Osteocyte (in vitro differentiated cells): ENCODE measurements around the gene PJA2. TPM values are rescaled to one million over a fixed set of nuclear protein-coding genes. Genes with fewer than 3 reads are reported as not detected.

Experiments
- DNase-seq: peaks from one replicate; pipeline ENCODE4 v3.0.0; 2021; ENCODE audit warnings: mixed read lengths; ENCODE audit not compliant: unreplicated experiment; ENCODE audit errors: extremely low spot score
- H3K27ac Mint-ChIP-seq: one replicate; pipeline ENCODE4 v1.8.0; 2021; ENCODE audit warnings: mild to moderate bottlenecking, mixed read lengths; ENCODE audit not compliant: unreplicated experiment
- H3K27me3 Mint-ChIP-seq: one replicate; pipeline ENCODE4 v1.8.0; 2021; ENCODE audit warnings: mixed read lengths; ENCODE audit not compliant: unreplicated experiment
- H3K36me3 Mint-ChIP-seq: one replicate; pipeline ENCODE4 v1.8.0; 2021; ENCODE audit warnings: mixed read lengths; ENCODE audit not compliant: unreplicated experiment
- H3K4me1 Mint-ChIP-seq: one replicate; pipeline ENCODE4 v1.8.0; 2021; ENCODE audit warnings: mixed read lengths; ENCODE audit not compliant: unreplicated experiment
- H3K4me3 Mint-ChIP-seq: one replicate; pipeline ENCODE4 v1.8.0; 2021; ENCODE audit warnings: mild to moderate bottlenecking, moderate library complexity, mixed read lengths; ENCODE audit not compliant: unreplicated experiment
- H3K9me3 Mint-ChIP-seq: one replicate; pipeline ENCODE4 v1.8.0; 2021; ENCODE audit warnings: mixed read lengths; ENCODE audit not compliant: unreplicated experiment
- CTCF ChIP-seq: fragments of 200-600 bp; sonication (generic); IDR thresholded peaks from 2 replicates; pipeline ENCODE4 v1.5.0; 2021; ENCODE audit warnings: antibody characterized with exemption, mild to moderate bottlenecking, moderate library complexity
- total RNA-seq: library from RNA; stranded (reverse); gene quantifications from 2 replicates; pipeline ENCODE4 v1.2.1, GENCODE V29; 2021

Gene PJA2
- total RNA-seq, 1 donor from 2014 or later, result 102 TPM

- no peaks in the 10 kb centered on the region for H3K9me3 Mint-ChIP-seq
- no peak overlapping the region for H3K27ac Mint-ChIP-seq
- H3K36me3 Mint-ChIP-seq, result peaks cover 11% of the 10 kb centered on the region
- no peak for TF ChIP-seq CTCF
- no peaks in the 10 kb centered on the region for H3K27me3 Mint-ChIP-seq
- H3K4me1 Mint-ChIP-seq, result no peaks in the 10 kb centered on the region
- no peak overlapping the region for H3K4me3 Mint-ChIP-seq
- DNase-seq, result no peak
These were observed 94.5 kb downstream of the PJA2 start for GRCh38 chr5:109315245-109315644.

- Mint-ChIP-seq H3K4me1 (no peaks in the 10 kb centered on the region), H3K9me3 (no peaks in the 10 kb centered on the region), H3K36me3 (peaks cover 10% of the 10 kb centered on the region), H3K27ac (no peak overlapping the region), H3K4me3 (no peak overlapping the region), H3K27me3 (no peaks in the 10 kb centered on the region)
- no peak for TF ChIP-seq CTCF
- no peak for DNase-seq
These were observed 96.6 kb downstream of the PJA2 start for GRCh38 chr5:109313127-109313526.

GRCh38 chr5:109312695-109313094, 97.1 kb downstream of the PJA2 start:
- no peak for TF ChIP-seq CTCF
- Mint-ChIP-seq H3K9me3 (no peaks in the 10 kb centered on the region), H3K27me3 (no peaks in the 10 kb centered on the region), H3K4me1 (no peaks in the 10 kb centered on the region), H3K27ac (no peak overlapping the region), H3K4me3 (no peak overlapping the region), H3K36me3 (peaks cover 10% of the 10 kb centered on the region)
- DNase-seq, result no peak

GRCh38 chr5:109310315-109310714, 99.5 kb downstream of the PJA2 start:
- H3K4me3 Mint-ChIP-seq, result no peak overlapping the region
- DNase-seq, result no peak
- H3K9me3 Mint-ChIP-seq, result no peaks in the 10 kb centered on the region
- H3K27me3 Mint-ChIP-seq, result no peaks in the 10 kb centered on the region
- TF ChIP-seq CTCF, result no peak
- H3K27ac Mint-ChIP-seq, result no peak overlapping the region
- peaks cover 2% of the 10 kb centered on the region for H3K36me3 Mint-ChIP-seq
- no peaks in the 10 kb centered on the region for H3K4me1 Mint-ChIP-seq

- H3K9me3 Mint-ChIP-seq, result no peaks in the 10 kb centered on the region
- H3K4me3 Mint-ChIP-seq, result no peak overlapping the region
- no peak overlapping the region for H3K27ac Mint-ChIP-seq
- no peaks in the 10 kb centered on the region for H3K27me3 Mint-ChIP-seq
- H3K36me3 Mint-ChIP-seq, result peaks cover 2% of the 10 kb centered on the region
- DNase-seq, result no peak
- no peak for TF ChIP-seq CTCF
- no peaks in the 10 kb centered on the region for H3K4me1 Mint-ChIP-seq
These were observed 100.3 kb downstream of the PJA2 start for GRCh38 chr5:109309326-109310063.
